Measurements from ENCODE around the gene C12orf57.

The C12orf57 gene

DNA sequence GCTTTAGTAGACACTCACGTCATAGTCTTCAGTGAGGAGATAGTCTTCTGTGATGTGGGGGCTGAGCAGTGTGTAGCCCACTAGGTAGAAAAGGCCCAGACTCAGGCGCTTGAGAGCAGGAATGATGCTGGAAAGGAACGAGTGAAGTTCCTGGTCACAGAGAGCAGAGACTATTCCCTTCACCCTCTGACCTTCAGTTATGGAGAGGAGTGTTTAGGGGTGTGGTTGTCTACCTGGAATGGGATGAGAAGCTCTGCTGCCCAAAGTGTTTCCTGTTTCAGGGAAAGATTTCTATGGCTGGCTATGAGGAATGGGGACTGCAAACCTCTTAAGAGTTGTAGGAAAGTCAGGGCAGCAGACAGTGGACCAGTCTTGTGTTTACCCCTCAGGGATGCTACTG, 35.6 kb downstream of the C12orf57 start:
- H3K9me3 ChIP-seq: no peaks in the 10 kb centered on the region
- no peak for DNase-seq
- no peaks in the 10 kb centered on the region for H3K4me1 ChIP-seq
- H3K27me3 ChIP-seq: no peaks in the 10 kb centered on the region
- no peak overlapping the region for H3K4me3 ChIP-seq (ENCODE audit: low read depth, low read length)
- TF ChIP-seq, protein P1, sequence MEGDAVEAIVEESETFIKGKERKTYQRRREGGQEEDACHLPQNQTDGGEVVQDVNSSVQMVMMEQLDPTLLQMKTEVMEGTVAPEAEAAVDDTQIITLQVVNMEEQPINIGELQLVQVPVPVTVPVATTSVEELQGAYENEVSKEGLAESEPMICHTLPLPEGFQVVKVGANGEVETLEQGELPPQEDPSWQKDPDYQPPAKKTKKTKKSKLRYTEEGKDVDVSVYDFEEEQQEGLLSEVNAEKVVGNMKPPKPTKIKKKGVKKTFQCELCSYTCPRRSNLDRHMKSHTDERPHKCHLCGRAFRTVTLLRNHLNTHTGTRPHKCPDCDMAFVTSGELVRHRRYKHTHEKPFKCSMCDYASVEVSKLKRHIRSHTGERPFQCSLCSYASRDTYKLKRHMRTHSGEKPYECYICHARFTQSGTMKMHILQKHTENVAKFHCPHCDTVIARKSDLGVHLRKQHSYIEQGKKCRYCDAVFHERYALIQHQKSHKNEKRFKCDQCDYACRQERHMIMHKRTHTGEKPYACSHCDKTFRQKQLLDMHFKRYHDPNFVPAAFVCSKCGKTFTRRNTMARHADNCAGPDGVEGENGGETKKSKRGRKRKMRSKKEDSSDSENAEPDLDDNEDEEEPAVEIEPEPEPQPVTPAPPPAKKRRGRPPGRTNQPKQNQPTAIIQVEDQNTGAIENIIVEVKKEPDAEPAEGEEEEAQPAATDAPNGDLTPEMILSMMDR (IDR thresholded peaks at IDR 0.05; ENCODE audit: low read depth, low read length): no peak
- peaks cover 74% of the 10 kb centered on the region for H3K36me3 ChIP-seq

DNA sequence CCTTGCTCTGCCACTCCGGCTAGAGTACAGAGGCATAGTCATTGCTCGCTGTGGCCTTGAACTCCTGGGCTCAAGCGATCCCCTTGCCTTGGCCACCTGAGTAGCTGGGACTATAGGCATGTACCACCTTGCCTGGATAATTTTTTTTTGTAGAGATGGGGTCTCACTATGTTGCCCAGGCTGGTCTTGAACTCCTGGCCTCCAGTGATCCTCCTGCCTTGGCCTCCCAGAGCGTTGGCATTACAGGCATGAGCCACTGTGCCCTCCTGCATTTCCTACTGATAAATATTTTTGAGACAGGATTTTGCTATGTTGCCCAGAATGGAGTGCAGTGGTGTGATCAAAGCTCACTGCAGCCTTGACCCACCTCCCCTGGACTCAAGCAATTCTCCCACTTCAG, 36.3 kb downstream of the C12orf57 start:
- no peak for DNase-seq
- TF ChIP-seq, protein P1 (IDR thresholded peaks at IDR 0.05; ENCODE audit: low read depth, low read length): no peak

DNA sequence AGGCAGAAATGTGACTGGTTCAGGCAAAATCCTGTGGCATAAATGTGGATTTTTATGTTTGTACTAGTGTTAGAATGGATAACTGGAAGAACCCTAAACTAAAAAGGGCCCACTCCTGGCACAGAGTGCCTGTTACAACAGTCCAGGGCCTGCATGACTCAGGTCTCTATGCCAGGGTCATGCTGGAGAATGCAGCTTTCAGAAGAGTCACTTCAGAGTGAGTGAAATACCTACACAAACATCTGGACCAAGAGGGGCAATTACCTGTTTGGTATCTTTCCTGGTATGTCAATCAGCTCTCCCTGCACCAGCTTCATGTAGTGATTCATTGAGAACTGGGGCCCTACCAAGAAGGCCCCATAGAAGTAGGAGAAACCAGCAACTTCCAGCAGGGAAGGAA, 36.9 kb downstream of the C12orf57 start:
- peaks cover 64% of the 10 kb centered on the region for H3K36me3 ChIP-seq
- TF ChIP-seq, protein P1 (IDR thresholded peaks at IDR 0.05; ENCODE audit: low read depth, low read length): no peak
- DNase-seq: no peak

More for the DNA sequence above, 36.3 kb downstream of the C12orf57 start:
- no peaks in the 10 kb centered on the region for H3K4me1 ChIP-seq
- no peaks in the 10 kb centered on the region for H3K9me3 ChIP-seq
- peaks cover 71% of the 10 kb centered on the region for H3K36me3 ChIP-seq
- no peaks in the 10 kb centered on the region for H3K27me3 ChIP-seq
- H3K4me3 ChIP-seq (ENCODE audit: low read depth, low read length): no peak overlapping the region

DNA sequence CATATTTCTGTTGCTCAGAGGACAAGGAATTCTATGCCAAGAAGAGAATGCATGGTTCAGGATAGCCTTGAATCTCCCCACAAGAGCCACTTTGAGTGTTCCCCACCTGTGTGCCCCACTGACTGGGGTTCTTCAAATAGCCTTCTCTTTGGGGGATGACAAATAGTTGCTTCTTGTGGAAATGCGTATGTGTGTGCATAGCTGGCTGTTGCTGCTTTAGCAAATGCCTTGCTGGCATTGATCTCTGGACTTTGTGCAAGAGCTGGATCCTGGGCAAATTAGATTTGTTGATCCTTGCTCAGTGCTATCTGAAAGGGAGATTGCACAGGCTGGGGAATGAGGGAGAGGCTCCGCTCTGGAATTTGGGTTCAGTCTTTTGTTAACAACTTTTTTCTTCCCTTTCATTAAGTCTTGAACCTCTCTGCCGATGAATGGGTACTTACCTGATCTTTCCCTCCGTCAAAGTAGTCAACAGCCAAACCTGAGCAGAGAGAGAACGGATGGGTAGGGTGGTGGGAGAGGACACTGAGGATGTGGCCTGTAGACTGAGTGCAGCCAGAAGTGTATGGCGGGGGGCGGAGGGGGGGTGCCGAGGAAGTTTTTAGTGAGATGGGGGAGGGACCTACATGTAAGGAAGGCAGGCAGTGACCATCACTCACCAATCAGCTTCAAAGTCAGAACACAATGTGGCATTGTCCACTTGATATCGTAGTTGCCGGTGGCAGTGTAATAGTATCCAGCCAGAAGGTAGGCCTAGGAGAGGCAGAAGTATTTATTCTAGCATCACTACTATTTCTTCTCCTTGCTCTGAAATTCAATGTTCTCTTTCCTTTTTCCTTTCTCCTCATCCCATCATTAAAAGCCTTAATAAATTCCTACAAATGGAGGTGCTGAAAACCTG, 37.6 kb downstream of the C12orf57 start:
- peaks cover 61% of the 10 kb centered on the region for H3K36me3 ChIP-seq

More for the DNA sequence above, 36.9 kb downstream of the C12orf57 start:
- Histone ChIP-seq H3K9me3 (no peaks in the 10 kb centered on the region), H3K27me3 (no peaks in the 10 kb centered on the region), H3K4me1 (no peaks in the 10 kb centered on the region), H3K4me3 (ENCODE audit: low read depth, low read length) (no peak overlapping the region)

DNA sequence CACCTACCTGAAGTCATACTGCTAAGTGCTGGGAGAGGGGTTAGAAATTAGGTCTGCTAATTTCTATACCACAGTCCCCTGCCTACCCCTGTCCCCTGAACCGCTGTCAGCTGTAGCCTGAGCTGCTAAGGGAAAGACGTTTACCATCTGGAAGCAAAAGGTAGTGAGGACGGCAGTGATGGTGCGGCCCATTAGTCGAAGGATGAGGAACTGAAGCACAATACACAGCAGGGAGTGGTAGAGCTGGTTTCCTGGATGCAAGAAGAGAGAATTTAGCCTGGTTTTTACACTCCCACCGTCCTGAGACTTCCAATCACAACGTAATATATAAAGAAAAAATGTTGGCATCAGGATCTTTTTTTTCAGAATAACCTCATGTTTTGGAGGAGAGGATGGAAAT, 38.7 kb downstream of the C12orf57 start:
- H3K36me3 ChIP-seq: peaks cover 49% of the 10 kb centered on the region
- H3K9me3 ChIP-seq: no peaks in the 10 kb centered on the region
- TF ChIP-seq, protein P1 (IDR thresholded peaks at IDR 0.05; ENCODE audit: low read depth, low read length): no peak
- no peaks in the 10 kb centered on the region for H3K27me3 ChIP-seq
- no peaks in the 10 kb centered on the region for H3K4me1 ChIP-seq
- no peak overlapping the region for H3K4me3 ChIP-seq (ENCODE audit: low read depth, low read length)
- no peak for DNase-seq

More for the DNA sequence above, 37.6 kb downstream of the C12orf57 start:
- no peaks in the 10 kb centered on the region for H3K9me3 ChIP-seq
- TF ChIP-seq, protein P1 (IDR thresholded peaks at IDR 0.05; ENCODE audit: low read depth, low read length): no peak
- H3K27me3 ChIP-seq: no peaks in the 10 kb centered on the region
- DNase-seq: no peak
- H3K4me1 ChIP-seq: no peaks in the 10 kb centered on the region
- H3K4me3 ChIP-seq (ENCODE audit: low read depth, low read length): no peak overlapping the region

DNA sequence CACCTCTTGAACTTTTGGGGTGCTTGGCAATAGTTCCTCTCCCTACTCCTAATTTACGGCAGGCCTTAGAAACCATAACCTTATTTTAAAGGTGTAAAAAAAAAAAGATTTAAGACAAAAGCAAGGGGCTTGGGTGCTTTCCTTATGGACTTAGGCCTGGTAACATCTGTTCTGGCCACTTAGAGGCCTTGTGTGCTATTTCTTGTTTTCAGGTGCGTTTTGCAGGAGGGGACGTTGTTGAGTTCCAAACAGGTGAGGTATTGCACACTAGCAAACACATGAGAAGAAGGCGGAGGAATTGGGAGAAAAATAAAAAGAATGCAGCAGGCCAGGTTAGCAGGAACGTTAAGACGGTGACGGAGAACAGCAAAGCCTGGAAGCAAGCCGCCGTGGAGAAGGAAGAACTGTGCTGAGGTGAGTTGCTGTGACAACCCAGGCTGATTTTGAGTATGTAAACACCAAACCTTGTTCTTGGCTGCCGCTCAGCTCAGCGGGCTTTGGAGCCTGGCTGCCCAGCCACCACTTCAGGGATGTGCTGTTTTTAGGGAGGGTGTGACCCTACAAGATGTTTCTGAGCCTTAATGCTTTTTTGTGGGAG, 44.2 kb downstream of the C12orf57 start:
- Histone ChIP-seq H3K4me1 (no peaks in the 10 kb centered on the region), H3K27me3 (no peaks in the 10 kb centered on the region), H3K4me3 (ENCODE audit: low read depth, low read length) (no peak overlapping the region), H3K36me3 (peaks cover 23% of the 10 kb centered on the region), H3K9me3 (no peaks in the 10 kb centered on the region)
- TF ChIP-seq, protein P1 (IDR thresholded peaks at IDR 0.05; ENCODE audit: low read depth, low read length): no peak
- DNase-seq: no peak
